Smooth muscle cell (in vitro differentiated cells): ENCODE results near the gene FRMD5. TPM values are rescaled to one million over a fixed set of nuclear protein-coding genes. Genes with fewer than 3 reads are reported as not detected.

Source experiments
- DNase-seq: peaks from one replicate; lab custom pipeline; 2025; ENCODE audit not compliant: unreplicated experiment; lab: John Stamatoyannopoulos, UW
- H2AFZ ChIP-seq: fragments of 200-600 bp; sonication (generic); 2 replicates; pipeline ENCODE4 v1.6.0; 2016; ENCODE audit warnings: antibody characterized with exemption, low read depth, mild to moderate bottlenecking
- H3F3A ChIP-seq: fragments of 200-600 bp; sonication (generic); 2 replicates; pipeline ENCODE4 v1.6.0; 2017; ENCODE audit warnings: antibody characterized with exemption, low read depth
- H3K27ac ChIP-seq: fragments of 200-600 bp; sonication (generic); 2 replicates; pipeline ENCODE4 v1.5.1; 2016; ENCODE audit warnings: low read depth, mild to moderate bottlenecking
- H3K27me3 ChIP-seq: fragments of 200-600 bp; sonication (generic); 2 replicates; pipeline ENCODE4 v1.6.1; 2016; ENCODE audit warnings: low read depth, mild to moderate bottlenecking
- H3K36me3 ChIP-seq: fragments of 200-600 bp; sonication (generic); 2 replicates; pipeline ENCODE4 v1.5.1; 2016; ENCODE audit warnings: low read depth
- H3K4me1 ChIP-seq: fragments of 200-600 bp; sonication (generic); 2 replicates; pipeline ENCODE4 v1.5.1; 2016; ENCODE audit warnings: low read depth
- H3K4me2 ChIP-seq: fragments of 200-600 bp; sonication (generic); 2 replicates; pipeline ENCODE4 v1.6.0; 2016; ENCODE audit warnings: mild to moderate bottlenecking
- H3K4me3 ChIP-seq: fragments of 200-600 bp; sonication (generic); 2 replicates; pipeline ENCODE4 v1.5.1; 2016; ENCODE audit warnings: mild to moderate bottlenecking
- H3K79me2 ChIP-seq: fragments of 200-600 bp; sonication (generic); 2 replicates; pipeline ENCODE4 v1.6.0; 2016; ENCODE audit warnings: low read depth, mild to moderate bottlenecking
- H3K9ac ChIP-seq: fragments of 200-600 bp; sonication (generic); 2 replicates; pipeline ENCODE4 v1.6.0; 2016; ENCODE audit warnings: low read depth
- H3K9me3 ChIP-seq: fragments of 200-600 bp; sonication (generic); replicated peaks from 2 replicates; pipeline ENCODE4 v1.5.1; 2016; ENCODE audit warnings: low read depth
- H4K20me1 ChIP-seq: fragments of 200-600 bp; sonication (generic); 2 replicates; pipeline ENCODE4 v1.6.0; 2016; ENCODE audit warnings: low read depth
- WGBS: methylation state at CpG from one replicate; pipeline ENCODE4 v1.1.7; 2016; ENCODE audit warnings: low lambda C conversion rate; 5-methylcytosine and 5-hydroxymethylcytosine counted together
- polyA plus RNA-seq: library from polyadenylated mRNA; unstranded; fragments of >200 nt; fragmentation: Nextera tagmentation; extraction: Ambion mirVana; gene quantifications from 2 replicates; pipeline ENCODE4 v1.2.1, GENCODE V29; 2016
- total RNA-seq: library from RNA; depleted of rRNA; stranded (reverse); fragments of >200 nt; gene quantifications from 2 replicates; pipeline ENCODE4 v1.2.3, GENCODE V29; 2014
- TF ChIP-seq, protein P1 (sequence below): fragments of 200-600 bp; sonication (generic); IDR thresholded peaks from 2 replicates; pipeline ENCODE4 v1.5.1; 2017; ENCODE audit warnings: borderline replicate concordance, mild to moderate bottlenecking, antibody characterized with exemption; ENCODE audit not compliant: insufficient read depth, poor library complexity, severe bottlenecking

The FRMD5 gene
- total and polyA plus RNA-seq, 2 experiments from 2014 or later, result 0.46 to 7.2 TPM

DNA sequence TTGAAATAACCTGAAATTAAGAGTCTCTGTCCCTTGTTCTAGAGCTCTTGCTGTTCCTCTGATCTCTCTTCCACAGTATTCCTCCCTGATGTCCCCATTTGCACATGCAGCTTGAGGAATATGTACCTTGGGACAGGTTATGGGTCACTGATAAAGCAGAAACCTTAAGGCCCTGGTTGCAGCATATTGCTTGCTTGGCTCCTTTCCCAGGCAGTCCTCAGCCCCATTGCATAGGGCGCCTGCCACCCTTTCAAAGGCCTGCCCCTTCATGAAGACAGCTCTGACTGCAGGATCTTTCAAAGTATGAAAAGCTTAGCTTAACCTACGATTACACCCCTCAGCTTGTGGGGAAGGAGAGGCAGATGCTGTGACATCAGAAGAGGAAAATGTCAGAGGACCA lies 316.6 kb downstream of the FRMD5 start:
- peaks cover 7% of the 10 kb centered on the region for H3K4me1 ChIP-seq
- WGBS, result 89% methylated on average over 2 of the region's 2 CpGs
- no peak overlapping the region for H3K4me3 ChIP-seq

DNA sequence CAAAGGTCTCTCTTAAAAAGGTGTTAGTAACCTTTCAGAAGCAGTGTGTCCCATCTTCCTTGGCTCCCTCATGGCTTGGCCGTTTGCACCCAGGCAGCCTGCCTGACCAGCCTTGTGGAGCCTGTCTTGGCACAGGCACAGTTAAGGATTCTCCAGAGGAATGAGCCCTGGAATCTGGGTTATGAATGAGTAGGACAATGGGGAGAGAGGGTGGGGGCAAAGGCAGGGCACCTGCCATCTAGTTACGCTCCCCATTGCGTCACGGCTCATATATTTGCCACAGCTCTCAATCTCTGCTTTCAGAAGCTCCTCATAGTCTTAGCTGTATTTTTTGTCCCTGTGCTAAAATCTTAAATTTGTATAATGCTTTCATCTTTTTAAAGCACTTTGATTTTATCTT lies 317.7 kb downstream of the FRMD5 start:
- DNase-seq, result no peak
- TF ChIP-seq, protein P1, sequence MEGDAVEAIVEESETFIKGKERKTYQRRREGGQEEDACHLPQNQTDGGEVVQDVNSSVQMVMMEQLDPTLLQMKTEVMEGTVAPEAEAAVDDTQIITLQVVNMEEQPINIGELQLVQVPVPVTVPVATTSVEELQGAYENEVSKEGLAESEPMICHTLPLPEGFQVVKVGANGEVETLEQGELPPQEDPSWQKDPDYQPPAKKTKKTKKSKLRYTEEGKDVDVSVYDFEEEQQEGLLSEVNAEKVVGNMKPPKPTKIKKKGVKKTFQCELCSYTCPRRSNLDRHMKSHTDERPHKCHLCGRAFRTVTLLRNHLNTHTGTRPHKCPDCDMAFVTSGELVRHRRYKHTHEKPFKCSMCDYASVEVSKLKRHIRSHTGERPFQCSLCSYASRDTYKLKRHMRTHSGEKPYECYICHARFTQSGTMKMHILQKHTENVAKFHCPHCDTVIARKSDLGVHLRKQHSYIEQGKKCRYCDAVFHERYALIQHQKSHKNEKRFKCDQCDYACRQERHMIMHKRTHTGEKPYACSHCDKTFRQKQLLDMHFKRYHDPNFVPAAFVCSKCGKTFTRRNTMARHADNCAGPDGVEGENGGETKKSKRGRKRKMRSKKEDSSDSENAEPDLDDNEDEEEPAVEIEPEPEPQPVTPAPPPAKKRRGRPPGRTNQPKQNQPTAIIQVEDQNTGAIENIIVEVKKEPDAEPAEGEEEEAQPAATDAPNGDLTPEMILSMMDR, result no peak
- Histone ChIP-seq H3K4me1 (peaks cover 7% of the 10 kb centered on the region), H3F3A (peaks cover 13% of the 10 kb centered on the region), H3K36me3 (no peaks in the 10 kb centered on the region), H2AFZ (no peak overlapping the region), H3K27me3 (no peaks in the 10 kb centered on the region), H3K9me3 (no peaks in the 10 kb centered on the region), H3K79me2 (no peaks in the 10 kb centered on the region), H4K20me1 (no peaks in the 10 kb centered on the region), H3K27ac (no peak overlapping the region), H3K4me2 (no peak overlapping the region), H3K4me3 (no peak overlapping the region), H3K9ac (no peak overlapping the region)
- WGBS, result 98% methylated on average over 4 of the region's 4 CpGs

More for the DNA sequence above, 316.6 kb downstream of the FRMD5 start:
- H2AFZ ChIP-seq, result no peak overlapping the region
- H4K20me1 ChIP-seq, result no peaks in the 10 kb centered on the region
- no peaks in the 10 kb centered on the region for H3K27me3 ChIP-seq
- H3K27ac ChIP-seq, result no peak overlapping the region
- H3K79me2 ChIP-seq, result no peaks in the 10 kb centered on the region
- peaks cover 13% of the 10 kb centered on the region for H3F3A ChIP-seq
- TF ChIP-seq, protein P1, result no peak
- H3K4me2 ChIP-seq, result no peak overlapping the region
- no peak for DNase-seq
- H3K9ac ChIP-seq, result no peak overlapping the region
- no peaks in the 10 kb centered on the region for H3K36me3 ChIP-seq
- H3K9me3 ChIP-seq, result no peaks in the 10 kb centered on the region

DNA sequence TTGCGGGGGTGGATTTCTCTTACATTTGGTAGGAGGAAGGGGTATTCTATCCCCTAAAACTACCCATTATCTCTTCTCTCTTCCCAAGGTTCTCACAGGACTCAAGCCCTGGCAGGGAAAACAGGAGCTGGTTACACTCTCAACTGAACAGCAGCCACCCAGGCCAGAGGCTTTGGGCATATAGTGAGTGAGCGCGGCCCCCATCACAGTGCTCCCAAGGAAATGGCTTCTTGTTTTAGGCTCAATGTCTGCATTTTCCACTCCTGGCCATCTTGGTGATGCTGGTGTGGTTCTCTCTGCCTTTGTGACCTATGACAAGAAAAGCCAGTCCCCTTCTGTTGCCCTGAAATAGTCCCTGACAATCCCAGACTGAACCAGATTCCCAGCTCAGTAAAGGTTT lies 318.2 kb downstream of the FRMD5 start:
- H3K4me2 ChIP-seq, result no peak overlapping the region
- peaks cover 13% of the 10 kb centered on the region for H3F3A ChIP-seq
- no peak overlapping the region for H3K27ac ChIP-seq
- no peak overlapping the region for H3K4me3 ChIP-seq
- no peaks in the 10 kb centered on the region for H3K79me2 ChIP-seq
- 95% methylated on average over 3 of the region's 3 CpGs for WGBS
- H3K36me3 ChIP-seq, result no peaks in the 10 kb centered on the region
- no peak overlapping the region for H3K9ac ChIP-seq
- peaks cover 7% of the 10 kb centered on the region for H3K4me1 ChIP-seq
- no peaks in the 10 kb centered on the region for H4K20me1 ChIP-seq
- no peaks in the 10 kb centered on the region for H3K9me3 ChIP-seq
- TF ChIP-seq, protein P1, result no peak
- no peak overlapping the region for H2AFZ ChIP-seq
- DNase-seq, result no peak
- no peaks in the 10 kb centered on the region for H3K27me3 ChIP-seq

DNA sequence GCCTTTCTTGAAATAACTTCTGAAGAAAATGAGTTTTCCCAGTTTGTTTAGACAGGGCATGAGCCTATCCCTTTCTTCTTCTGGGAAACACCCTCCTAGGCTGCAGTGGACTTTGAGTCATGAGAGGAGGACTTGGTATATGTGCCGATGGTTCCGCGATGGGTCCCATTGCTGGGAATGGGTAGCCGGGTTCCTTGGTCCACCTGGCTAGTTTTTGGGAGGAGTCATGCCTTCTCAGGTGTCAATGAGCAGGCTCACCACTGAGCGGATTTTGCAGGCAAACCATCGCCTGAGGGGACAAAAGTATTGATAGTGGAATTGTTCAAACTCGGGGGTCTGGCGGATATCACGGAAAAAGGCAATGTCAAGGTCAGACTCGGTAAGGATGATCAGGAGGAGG lies 321.4 kb downstream of the FRMD5 start:
- H3K4me2 ChIP-seq, result no peak overlapping the region
- H3K4me3 ChIP-seq, result no peak overlapping the region
- no peak overlapping the region for H3K27ac ChIP-seq
- no peaks in the 10 kb centered on the region for H4K20me1 ChIP-seq
- no peak for DNase-seq
- H2AFZ ChIP-seq, result no peak overlapping the region
- TF ChIP-seq, protein P1, result no peak
- no peaks in the 10 kb centered on the region for H3K9me3 ChIP-seq
- WGBS, result 95% methylated on average over 10 of the region's 10 CpGs
- H3K4me1 ChIP-seq, result no peaks in the 10 kb centered on the region
- H3K9ac ChIP-seq, result no peak overlapping the region
- no peaks in the 10 kb centered on the region for H3K27me3 ChIP-seq
- H3F3A ChIP-seq, result peaks cover 8% of the 10 kb centered on the region
- H3K36me3 ChIP-seq, result no peaks in the 10 kb centered on the region
- H3K79me2 ChIP-seq, result no peaks in the 10 kb centered on the region
